ENCODE results near the gene GJE1.

Gene GJE1

DNA sequence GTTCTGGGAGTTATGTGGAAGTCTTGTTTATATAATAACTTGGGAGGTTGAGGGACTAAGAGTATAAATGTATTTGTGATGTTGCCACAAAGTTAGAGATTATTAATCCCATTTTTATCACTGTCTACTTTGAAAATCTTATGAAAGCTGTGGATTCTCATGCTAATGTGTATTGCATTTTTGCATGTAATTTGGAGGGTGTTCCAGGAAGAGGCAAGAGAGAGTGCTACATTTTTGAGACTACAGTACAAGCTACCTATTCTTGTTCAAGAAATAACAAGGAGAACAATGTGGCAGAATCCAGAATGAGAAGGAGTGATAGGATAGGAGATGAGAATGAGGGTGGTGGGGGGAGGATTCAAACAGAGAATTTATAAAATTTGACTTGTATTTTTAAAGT lies 49.3 kb downstream of the GJE1 start:
- TF ChIP-seq ARNTL (CRISPR knock-in tag; IDR thresholded peaks at IDR 0.05; ENCODE audit: borderline replicate concordance, low read depth) (no peak), RARB (CRISPR knock-in tag; IDR thresholded peaks at IDR 0.05) (no peak), OSR1 (CRISPR knock-in tag; IDR thresholded peaks at IDR 0.05) (no peak), ZNF8 (CRISPR knock-in tag; IDR thresholded peaks at IDR 0.05) (no peak), ISL1 (CRISPR knock-in tag; IDR thresholded peaks at IDR 0.05) (no peak), ZC3H10 (CRISPR knock-in tag; IDR thresholded peaks at IDR 0.05) (no peak), ZNF70 (CRISPR knock-in tag; IDR thresholded peaks at IDR 0.05) (no peak), ZNF565 (CRISPR knock-in tag; conservative IDR thresholded peaks at IDR 0.05; ENCODE audit: low read depth) (no peak), TOX (CRISPR knock-in tag; IDR thresholded peaks at IDR 0.05; ENCODE audit: borderline replicate concordance) (no peak), ZFP3 (CRISPR knock-in tag; IDR thresholded peaks at IDR 0.05) (no peak), PATZ1 (CRISPR knock-in tag; IDR thresholded peaks at IDR 0.05; ENCODE audit: borderline replicate concordance) (no peak), ESRRG (CRISPR knock-in tag; IDR thresholded peaks at IDR 0.05) (no peak), ZFP30 (CRISPR knock-in tag; IDR thresholded peaks at IDR 0.05) (no peak), PPARA (CRISPR knock-in tag; IDR thresholded peaks at IDR 0.05; ENCODE audit: borderline replicate concordance) (no peak), SNAI2 (CRISPR knock-in tag; IDR thresholded peaks at IDR 0.05) (no peak), CSDC2 (CRISPR knock-in tag; IDR thresholded peaks at IDR 0.05) (no peak)
- TF ChIP-seq, protein P1, sequence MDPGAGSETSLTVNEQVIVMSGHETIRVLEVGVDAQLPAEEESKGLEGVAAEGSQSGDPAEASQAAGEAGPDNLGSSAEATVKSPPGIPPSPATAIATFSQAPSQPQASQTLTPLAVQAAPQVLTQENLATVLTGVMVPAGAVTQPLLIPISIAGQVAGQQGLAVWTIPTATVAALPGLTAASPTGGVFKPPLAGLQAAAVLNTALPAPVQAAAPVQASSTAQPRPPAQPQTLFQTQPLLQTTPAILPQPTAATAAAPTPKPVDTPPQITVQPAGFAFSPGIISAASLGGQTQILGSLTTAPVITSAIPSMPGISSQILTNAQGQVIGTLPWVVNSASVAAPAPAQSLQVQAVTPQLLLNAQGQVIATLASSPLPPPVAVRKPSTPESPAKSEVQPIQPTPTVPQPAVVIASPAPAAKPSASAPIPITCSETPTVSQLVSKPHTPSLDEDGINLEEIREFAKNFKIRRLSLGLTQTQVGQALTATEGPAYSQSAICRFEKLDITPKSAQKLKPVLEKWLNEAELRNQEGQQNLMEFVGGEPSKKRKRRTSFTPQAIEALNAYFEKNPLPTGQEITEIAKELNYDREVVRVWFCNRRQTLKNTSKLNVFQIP (CRISPR knock-in tag; IDR thresholded peaks at IDR 0.05; ENCODE audit: borderline replicate concordance, low read depth), result no peak
- TF ChIP-seq, protein P2, sequence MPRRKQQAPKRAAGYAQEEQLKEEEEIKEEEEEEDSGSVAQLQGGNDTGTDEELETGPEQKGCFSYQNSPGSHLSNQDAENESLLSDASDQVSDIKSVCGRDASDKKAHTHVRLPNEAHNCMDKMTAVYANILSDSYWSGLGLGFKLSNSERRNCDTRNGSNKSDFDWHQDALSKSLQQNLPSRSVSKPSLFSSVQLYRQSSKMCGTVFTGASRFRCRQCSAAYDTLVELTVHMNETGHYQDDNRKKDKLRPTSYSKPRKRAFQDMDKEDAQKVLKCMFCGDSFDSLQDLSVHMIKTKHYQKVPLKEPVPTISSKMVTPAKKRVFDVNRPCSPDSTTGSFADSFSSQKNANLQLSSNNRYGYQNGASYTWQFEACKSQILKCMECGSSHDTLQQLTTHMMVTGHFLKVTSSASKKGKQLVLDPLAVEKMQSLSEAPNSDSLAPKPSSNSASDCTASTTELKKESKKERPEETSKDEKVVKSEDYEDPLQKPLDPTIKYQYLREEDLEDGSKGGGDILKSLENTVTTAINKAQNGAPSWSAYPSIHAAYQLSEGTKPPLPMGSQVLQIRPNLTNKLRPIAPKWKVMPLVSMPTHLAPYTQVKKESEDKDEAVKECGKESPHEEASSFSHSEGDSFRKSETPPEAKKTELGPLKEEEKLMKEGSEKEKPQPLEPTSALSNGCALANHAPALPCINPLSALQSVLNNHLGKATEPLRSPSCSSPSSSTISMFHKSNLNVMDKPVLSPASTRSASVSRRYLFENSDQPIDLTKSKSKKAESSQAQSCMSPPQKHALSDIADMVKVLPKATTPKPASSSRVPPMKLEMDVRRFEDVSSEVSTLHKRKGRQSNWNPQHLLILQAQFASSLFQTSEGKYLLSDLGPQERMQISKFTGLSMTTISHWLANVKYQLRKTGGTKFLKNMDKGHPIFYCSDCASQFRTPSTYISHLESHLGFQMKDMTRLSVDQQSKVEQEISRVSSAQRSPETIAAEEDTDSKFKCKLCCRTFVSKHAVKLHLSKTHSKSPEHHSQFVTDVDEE (CRISPR knock-in tag; IDR thresholded peaks at IDR 0.05), result no peak
- TF ChIP-seq, protein P3, sequence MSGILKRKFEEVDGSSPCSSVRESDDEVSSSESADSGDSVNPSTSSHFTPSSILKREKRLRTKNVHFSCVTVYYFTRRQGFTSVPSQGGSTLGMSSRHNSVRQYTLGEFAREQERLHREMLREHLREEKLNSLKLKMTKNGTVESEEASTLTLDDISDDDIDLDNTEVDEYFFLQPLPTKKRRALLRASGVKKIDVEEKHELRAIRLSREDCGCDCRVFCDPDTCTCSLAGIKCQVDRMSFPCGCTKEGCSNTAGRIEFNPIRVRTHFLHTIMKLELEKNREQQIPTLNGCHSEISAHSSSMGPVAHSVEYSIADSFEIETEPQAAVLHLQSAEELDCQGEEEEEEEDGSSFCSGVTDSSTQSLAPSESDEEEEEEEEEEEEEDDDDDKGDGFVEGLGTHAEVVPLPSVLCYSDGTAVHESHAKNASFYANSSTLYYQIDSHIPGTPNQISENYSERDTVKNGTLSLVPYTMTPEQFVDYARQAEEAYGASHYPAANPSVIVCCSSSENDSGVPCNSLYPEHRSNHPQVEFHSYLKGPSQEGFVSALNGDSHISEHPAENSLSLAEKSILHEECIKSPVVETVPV (CRISPR knock-in tag; IDR thresholded peaks at IDR 0.05), result no peak
- TF ChIP-seq, protein P4, sequence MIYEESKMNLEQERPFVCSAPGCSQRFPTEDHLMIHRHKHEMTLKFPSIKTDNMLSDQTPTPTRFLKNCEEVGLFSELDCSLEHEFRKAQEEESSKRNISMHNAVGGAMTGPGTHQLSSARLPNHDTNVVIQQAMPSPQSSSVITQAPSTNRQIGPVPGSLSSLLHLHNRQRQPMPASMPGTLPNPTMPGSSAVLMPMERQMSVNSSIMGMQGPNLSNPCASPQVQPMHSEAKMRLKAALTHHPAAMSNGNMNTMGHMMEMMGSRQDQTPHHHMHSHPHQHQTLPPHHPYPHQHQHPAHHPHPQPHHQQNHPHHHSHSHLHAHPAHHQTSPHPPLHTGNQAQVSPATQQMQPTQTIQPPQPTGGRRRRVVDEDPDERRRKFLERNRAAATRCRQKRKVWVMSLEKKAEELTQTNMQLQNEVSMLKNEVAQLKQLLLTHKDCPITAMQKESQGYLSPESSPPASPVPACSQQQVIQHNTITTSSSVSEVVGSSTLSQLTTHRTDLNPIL (CRISPR knock-in tag; IDR thresholded peaks at IDR 0.05; ENCODE audit: low read depth), result no peak

GRCh38 chr6:142183351-142183750 lies 50.6 kb downstream of the GJE1 start:
- TF ChIP-seq CSDC2 (CRISPR knock-in tag; IDR thresholded peaks at IDR 0.05) (no peak), TOX (CRISPR knock-in tag; IDR thresholded peaks at IDR 0.05; ENCODE audit: borderline replicate concordance) (no peak)
- TF ChIP-seq, protein P4 (CRISPR knock-in tag; IDR thresholded peaks at IDR 0.05; ENCODE audit: low read depth), result no peak
- ATAC-seq, result no peak

More for the DNA sequence above, 49.3 kb downstream of the GJE1 start:
- no peak for ATAC-seq

DNA sequence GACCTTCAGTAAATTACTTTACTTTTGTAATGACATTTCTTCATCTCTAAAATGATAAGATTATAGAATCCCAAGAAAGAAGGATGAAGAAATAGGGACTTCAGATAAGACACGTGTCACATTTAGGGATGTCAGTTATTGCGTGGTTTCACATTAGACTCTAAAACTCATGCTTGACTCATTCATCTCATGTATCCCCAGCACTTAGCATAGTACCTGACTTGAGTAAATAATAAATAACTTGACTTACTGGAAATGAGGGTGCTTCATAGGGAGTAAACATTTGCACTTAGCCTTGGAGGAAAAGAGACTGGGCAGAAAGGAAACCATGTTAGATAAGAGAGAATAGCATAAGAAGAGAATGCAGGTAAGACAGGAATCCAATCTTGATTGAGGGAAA lies 51.6 kb downstream of the GJE1 start:
- no peak for ATAC-seq
- TF ChIP-seq ZFP3 (CRISPR knock-in tag; IDR thresholded peaks at IDR 0.05) (no peak), PATZ1 (CRISPR knock-in tag; IDR thresholded peaks at IDR 0.05; ENCODE audit: borderline replicate concordance) (no peak), ZNF565 (CRISPR knock-in tag; conservative IDR thresholded peaks at IDR 0.05; ENCODE audit: low read depth) (no peak), TOX (CRISPR knock-in tag; IDR thresholded peaks at IDR 0.05; ENCODE audit: borderline replicate concordance) (no peak)
- TF ChIP-seq, protein P1 (CRISPR knock-in tag; IDR thresholded peaks at IDR 0.05; ENCODE audit: borderline replicate concordance, low read depth), result no peak
- TF ChIP-seq, protein P2 (CRISPR knock-in tag; IDR thresholded peaks at IDR 0.05), result no peak
